Measurements from ENCODE around the gene KIF1B.
"Not testable (repeated sequence)": the region's sequence is repeated elsewhere in the genome, so short reads cannot be mapped to it uniquely, and the experiment has no call there.

DNA sequence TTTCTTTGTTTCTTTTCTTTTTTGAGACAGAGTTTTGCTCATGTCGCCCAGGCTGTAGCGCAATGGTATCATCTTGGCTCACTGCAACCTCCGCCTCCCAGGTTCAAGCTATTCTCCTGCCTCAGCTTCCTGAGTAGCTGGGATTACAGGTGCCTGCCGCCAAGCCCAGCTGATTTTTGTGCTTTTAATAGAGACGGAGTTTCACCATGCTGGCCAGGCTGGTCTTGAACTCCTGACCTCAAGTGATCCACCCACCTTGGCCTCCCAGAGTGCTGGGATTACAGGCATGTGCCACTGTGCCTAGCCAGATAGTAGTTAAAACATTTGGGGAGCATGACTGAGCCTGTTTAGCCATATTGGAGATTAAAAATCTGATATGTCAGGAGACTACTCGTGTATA is 10.3 kb downstream of the KIF1B start:
- TF ChIP-seq CTCF (IDR thresholded peaks at IDR 0.05); RFX5 (IDR thresholded peaks at IDR 0.05; ENCODE audit: low read length); MXI1 (IDR thresholded peaks at IDR 0.05; ENCODE audit: low read depth, low read length); NFIC (IDR thresholded peaks at IDR 0.05; ENCODE audit: borderline replicate concordance); NRF1 (IDR thresholded peaks at IDR 0.05; ENCODE audit: low read depth, low read length); EP300 (IDR thresholded peaks at IDR 0.05; ENCODE audit: borderline replicate concordance in 1 of 2, low read depth in 1 of 2, low read length in 1 of 2); RCOR1 (IDR thresholded peaks at IDR 0.05; ENCODE audit: low read length); RAD21 (IDR thresholded peaks at IDR 0.05; ENCODE audit: low read length); TAF1 (IDR thresholded peaks at IDR 0.05; ENCODE audit: borderline replicate concordance, low read depth, low read length); GABPA (IDR thresholded peaks at IDR 0.05; ENCODE audit: low read depth); MAX (IDR thresholded peaks at IDR 0.05; ENCODE audit: low read depth): not testable (repeated sequence)
- TF ChIP-seq, protein P1, sequence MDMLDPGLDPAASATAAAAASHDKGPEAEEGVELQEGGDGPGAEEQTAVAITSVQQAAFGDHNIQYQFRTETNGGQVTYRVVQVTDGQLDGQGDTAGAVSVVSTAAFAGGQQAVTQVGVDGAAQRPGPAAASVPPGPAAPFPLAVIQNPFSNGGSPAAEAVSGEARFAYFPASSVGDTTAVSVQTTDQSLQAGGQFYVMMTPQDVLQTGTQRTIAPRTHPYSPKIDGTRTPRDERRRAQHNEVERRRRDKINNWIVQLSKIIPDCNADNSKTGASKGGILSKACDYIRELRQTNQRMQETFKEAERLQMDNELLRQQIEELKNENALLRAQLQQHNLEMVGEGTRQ (IDR thresholded peaks at IDR 0.05; ENCODE audit: borderline replicate concordance, low read depth, low read length): not testable (repeated sequence)

All from SK-N-SH (cell line).